AG08395 (cell line): ENCODE measurements around the gene PDCD6IP.
"Not testable (repeated sequence)": the region's sequence is repeated elsewhere in the genome, so short reads cannot be mapped to it uniquely, and the experiment has no call there.

Experiments
- DNase-seq: peaks from one replicate; pipeline ENCODE4 v3.0.0; 2012; ENCODE audit warnings: mixed read lengths, low spot score

Gene PDCD6IP

GRCh38 chr3:33792167-33792892, 6.1 kb upstream of the PDCD6IP start:
- no peak for DNase-seq

GRCh38 chr3:33795131-33795530, 3.3 kb upstream of the PDCD6IP start:
- no peak for DNase-seq

GRCh38 chr3:33795856-33796536, 2.4 kb upstream of the PDCD6IP start:
- DNase-seq: no peak

- DNase-seq: peak; percentile 7
Measured at GRCh38 chr3:33798113-33798417, 365 bp upstream of the PDCD6IP start.

- DNase-seq: no peak
Measured at GRCh38 chr3:33799202-33799551, 747 bp downstream of the PDCD6IP start.

DNA sequence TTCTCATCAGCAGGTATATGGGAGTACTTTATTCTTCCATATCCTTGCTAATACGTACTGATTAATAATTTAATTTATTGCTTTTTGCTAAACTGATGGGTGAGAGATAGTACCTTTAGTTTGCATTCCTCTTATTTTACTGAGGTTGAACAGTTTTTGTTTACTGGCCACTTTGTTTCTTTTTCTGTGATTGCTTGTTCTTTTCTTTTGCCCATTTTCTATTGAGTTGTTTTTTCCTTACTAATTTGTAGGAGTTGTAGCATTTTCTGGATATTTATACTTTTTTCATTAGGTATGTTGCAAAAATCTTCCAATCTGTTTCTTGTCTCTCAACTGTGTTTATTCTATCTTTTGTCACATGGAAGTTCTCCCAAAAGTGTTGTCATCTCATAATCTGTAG, 4.8 kb downstream of the PDCD6IP start:
- no peak for DNase-seq

DNA sequence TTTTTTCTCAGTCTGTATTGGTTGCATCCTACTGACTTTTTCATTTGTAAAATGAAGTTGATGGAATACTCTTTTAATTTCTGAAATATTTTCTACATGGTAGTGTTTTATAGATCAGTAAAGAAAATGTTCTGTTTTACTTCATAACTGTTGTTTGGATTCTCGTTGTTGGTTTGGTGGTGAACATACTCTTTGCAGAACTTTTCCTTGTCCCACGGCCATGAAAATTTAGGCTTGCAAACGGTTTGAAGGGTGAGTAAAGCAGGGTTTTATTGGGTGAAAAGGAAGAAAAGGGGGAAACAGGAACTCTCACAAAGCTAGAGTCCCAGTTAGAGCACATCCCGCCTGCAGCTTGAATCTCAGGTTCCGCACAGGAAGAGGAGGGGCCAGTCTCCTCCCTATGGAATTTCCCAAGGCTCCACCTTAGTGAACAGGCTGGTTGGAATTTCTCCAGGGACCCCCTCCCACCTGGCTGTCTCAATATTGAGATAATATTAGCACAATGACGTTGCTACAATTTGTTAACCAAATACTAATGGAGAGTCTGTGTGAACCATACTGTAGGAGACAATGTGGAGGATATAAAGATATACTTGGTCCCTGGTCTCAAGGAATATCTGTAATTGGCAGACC, 5.6 kb downstream of the PDCD6IP start:
- no peak for DNase-seq

DNA sequence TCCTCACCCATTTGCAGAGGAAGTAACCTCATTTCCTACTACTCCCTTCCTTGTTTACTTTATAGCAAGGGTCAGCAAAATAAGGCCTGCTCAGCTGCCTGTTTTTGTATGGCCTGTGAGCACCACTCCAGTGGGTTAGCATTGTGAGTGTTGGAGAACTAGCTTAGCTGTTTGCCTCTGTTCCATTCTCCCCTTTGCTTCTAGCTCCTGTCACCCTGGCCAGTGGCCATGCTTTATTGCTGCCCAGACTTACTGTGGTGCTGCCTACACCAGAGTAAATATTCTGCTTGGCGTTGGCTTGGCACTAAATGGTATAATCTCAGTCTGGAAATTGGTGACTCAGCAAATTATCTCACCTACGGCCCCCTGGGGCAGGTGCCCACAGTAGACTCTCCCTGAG, 8.8 kb downstream of the PDCD6IP start:
- no peak for DNase-seq

DNA sequence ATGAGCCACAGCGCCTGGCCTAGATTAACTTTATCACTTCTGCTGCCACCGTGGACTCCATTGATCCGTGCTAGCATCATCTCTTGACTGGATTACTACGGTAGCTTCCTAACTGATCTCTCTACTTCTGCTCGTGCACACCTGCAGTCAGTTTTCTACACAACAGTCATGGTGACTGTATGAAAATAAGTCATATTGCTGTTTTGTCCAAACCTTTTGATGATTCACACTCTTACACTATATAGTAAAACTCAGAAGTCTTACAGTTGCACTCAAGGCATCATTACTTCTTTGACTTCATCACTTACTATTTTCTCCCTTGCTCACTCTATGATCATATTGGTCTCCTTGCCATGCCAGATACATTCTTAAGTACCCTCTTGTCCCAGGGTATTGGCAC, 10.1 kb downstream of the PDCD6IP start:
- no peak for DNase-seq

DNA sequence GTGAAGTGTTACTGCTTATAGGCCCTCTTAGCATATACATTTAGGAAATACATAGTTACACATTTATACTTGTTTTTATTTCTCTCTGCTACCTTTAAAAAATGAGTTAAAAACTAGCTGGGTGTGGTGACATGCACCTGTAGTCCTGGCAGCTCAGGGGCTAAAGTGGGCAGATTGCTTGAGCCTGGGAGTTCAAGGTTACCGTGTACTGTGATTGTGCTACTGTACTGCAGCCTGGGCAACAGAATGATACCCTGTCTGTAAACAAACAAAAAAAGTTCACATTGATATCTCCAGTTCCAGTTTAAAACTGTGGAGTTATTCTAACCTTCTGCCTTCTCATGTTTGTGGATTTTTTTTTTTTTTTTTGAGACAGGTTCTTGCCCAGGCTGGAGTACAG, 12.1 kb downstream of the PDCD6IP start:
- DNase-seq: no peak

DNA sequence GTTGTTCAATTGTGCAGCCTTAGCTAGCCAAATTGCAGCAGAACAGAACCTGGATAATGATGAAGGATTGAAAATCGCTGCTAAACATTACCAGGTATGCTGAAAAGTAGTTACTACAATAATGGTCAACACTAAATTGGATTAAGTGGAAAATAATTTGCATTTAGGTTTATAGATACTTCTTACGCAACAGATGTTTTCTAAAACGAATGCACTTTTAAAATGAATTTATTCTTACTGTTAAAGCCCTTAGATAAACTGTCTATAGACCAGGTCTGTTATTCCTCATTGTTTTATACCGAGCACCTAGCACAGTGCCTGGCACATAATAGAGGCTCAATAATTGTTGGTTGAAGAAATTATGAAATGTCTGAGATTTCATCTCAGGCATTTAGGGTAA, 23.6 kb downstream of the PDCD6IP start:
- no peak for DNase-seq

DNA sequence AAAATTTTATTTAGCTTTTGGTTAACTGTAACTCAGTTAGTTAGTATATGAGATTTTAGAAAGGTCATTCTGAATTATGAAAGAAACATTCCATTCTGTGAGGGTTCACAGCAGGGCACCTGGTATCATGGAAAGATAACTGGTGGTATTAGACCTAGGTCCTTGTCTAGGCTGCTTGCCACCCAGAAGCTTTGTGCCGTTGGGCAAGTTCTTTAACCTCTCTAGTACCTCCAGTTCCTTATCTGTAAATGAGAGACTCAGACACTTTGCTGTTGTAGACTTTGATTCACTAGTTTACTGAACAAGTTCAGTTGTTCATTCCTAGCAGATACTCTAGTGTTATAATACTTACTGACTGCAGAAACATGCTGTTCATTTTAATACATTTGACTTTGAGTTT, 25.4 kb downstream of the PDCD6IP start:
- no peak for DNase-seq

- DNase-seq: no peak
Measured at GRCh38 chr3:33825111-33825510, 26.7 kb downstream of the PDCD6IP start.

DNA sequence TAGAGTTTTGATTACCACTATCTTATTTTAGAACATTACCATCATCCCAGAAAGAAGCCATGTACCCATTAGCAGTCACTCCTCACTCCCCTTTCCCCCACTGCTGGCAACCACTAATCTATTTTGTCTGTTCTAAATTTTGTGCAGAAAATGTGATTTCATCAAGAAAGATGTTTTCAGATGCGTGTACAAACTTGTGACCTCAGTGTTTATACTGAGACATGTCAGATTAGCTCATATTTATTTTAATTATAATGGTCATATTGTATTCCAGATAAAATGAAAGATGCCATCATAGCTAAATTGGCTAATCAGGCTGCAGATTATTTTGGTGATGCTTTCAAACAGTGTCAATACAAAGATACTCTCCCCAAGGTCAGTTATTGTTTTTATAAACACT, 27.8 kb downstream of the PDCD6IP start:
- DNase-seq: no peak

GRCh38 chr3:33826688-33827087, 28.3 kb downstream of the PDCD6IP start:
- peak; percentile 10 for DNase-seq

DNA sequence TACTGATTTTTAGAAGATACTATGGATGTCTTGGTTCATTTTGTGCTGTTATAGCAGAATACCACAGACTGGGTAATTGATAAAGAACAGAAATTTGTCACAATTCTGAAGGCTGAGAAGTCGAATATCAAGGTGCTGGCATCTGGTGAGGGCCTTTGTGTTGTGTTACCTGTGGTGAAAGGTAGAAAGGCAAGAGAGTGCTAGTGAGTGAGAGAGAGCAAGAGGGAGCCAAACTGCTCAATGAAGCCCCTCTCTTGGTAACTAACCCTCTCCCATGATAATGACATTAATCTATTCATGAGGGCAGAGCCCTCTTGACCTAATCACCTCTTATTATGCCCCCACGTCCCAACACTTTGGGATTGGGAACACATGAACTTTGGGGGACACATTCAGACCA, 31.3 kb downstream of the PDCD6IP start:
- no peak for DNase-seq

DNA sequence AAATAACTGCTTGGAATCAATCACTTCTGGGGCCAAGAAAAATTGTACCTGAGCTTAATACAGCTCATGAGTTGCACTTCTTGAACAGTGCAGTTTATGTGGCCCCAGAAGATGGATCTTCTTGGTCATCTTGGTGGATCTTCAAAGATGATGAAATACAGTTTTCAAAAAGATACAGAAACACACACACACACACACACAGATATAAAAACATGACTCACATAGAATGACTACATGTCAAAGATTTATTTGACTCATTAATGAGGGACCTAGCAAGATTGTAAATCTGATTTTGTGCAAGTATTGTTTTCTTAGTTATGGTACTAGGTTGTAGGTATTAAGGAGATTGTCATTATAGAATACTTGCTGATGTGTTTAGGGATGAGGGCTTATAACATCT, 32.6 kb downstream of the PDCD6IP start:
- no peak for DNase-seq

DNA sequence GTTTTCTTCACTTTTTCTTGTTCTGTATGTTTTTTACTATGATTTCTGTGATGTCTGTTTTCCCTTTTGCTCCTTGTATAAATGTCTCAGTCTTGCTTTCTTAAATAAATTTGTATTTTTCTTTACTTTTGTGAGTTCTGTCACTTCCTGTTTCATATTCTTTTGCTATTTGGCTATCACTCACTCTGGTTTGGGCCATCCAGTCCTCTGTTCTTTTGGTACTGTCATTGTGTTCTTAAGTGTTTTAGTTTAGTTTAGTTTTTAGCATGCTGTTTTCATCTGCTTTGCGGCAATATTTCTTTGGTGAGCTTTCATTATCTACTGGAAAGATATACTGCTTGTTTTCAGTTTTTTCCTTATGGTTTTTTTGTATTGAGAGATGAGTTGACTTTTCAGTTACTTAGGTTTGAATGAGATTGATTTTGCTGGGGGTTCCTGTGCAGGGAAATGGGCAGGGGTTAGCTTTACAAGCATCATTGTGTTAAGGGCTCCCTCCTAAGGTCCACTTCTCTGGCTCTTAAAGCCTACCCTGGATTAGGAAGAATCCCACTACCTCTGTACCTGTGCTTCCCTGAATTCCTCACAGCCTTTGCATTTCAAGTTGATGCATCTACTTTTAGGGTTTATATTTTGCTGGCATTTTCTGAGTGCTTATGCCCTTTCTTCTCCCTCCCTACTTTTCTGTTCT, 35.1 kb downstream of the PDCD6IP start:
- no peak for DNase-seq

- DNase-seq: no peak
Measured at GRCh38 chr3:33834096-33834453, 35.6 kb downstream of the PDCD6IP start.

DNA sequence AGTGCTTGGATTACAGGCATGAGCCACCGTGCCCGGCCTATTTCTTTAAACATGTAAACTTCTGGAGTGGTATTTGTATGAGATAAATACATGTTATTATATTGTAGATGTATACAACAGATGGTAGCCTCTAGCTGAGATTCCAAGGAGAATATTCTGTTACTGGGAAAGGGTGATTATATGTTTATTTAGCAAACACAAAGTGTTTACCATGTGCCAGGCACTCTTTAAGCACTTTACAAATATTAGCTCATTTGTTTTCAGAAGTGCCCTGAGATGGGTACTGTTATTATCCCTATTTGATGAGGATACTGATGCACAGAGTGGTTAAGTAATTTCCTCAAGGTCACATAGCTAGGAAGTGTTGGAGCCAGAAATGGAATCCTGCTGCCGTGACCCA, 38.8 kb downstream of the PDCD6IP start:
- DNase-seq: not testable (repeated sequence)

GRCh38 chr3:33839283-33839682, 40.9 kb downstream of the PDCD6IP start:
- DNase-seq: no peak

DNA sequence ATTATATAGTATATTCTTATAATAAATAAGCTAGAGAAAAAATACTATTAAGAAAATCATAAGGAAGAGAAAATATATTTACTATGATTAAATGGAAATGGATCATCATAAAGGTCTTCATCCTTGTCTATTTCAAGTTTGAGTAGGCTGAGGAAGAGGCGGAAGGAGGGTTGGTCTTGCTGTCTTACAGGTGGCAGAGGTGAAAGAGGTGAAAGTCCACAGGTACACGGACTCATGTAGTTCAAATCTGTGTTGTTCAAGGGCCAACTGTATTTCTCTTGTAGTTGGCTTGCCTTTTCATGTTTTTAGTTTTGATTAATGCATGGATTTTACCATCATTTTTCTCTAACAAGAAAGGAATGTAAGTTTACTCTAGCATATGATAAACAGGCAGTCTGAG, 41.7 kb downstream of the PDCD6IP start:
- DNase-seq: no peak

GRCh38 chr3:33848624-33849347, 50.4 kb downstream of the PDCD6IP start:
- DNase-seq: no peak
